IMR-90 (cell line): ENCODE data around the gene RAF1. TPM values are rescaled to one million over a fixed set of nuclear protein-coding genes. Genes with fewer than 3 reads are reported as not detected.

Experiments used
- ATAC-seq: fragments of 200-7000 bp; cut with Tn5 transposase; 2 replicates; pipeline ENCODE4 v1.9.1; 2020; ENCODE audit warnings: low read depth, mild to moderate bottlenecking, moderate library complexity
- BruUV-seq: library from RNA; stranded (reverse); fragments of 400-500 nt; replicated peaks from 2 replicates; lab custom pipeline; 2021; lab: Mats Ljungman, UMichigan
- CTCF ChIA-PET: fragments of 300-600 bp; formaldehyde crosslinking; extraction: SDS; loops from one replicate; lab custom pipeline; 2021; ENCODE audit warnings: antibody characterized with exemption; lab: Yijun Ruan, JAX
- POLR2A ChIA-PET: fragments of 300-600 bp; sonication (Branson Sonifier 250); formaldehyde crosslinking; loops from one replicate; lab custom pipeline; 2022; ENCODE audit warnings: antibody characterized with exemption; ENCODE audit not compliant: unreplicated experiment; lab: Charles Lee
- DNase-seq: peaks from one replicate; pipeline ENCODE4 v3.0.0; 2013
- H2AFZ ChIP-seq: replicated peaks from 2 replicates; pipeline ENCODE3; 2013; ENCODE audit warnings: low read length, mild to moderate bottlenecking; ENCODE audit not compliant: poor library complexity
- H2AK5ac ChIP-seq: 2 replicates; pipeline ENCODE4 v1.6.1; 2013; ENCODE audit warnings: low read depth, low read length, inconsistent platforms
- H2AK9ac ChIP-seq: replicated peaks from 2 replicates; pipeline ENCODE3; 2013; ENCODE audit warnings: mild to moderate bottlenecking, low read depth, low read length, moderate library complexity; ENCODE audit not compliant: poor library complexity
- H2BK120ac ChIP-seq: 2 replicates; pipeline ENCODE4 v1.6.1; 2013; ENCODE audit warnings: low read depth, low read length, inconsistent platforms
- H2BK15ac ChIP-seq: 3 replicates; pipeline ENCODE4 v1.6.1; 2013; ENCODE audit warnings: low read depth, low read length, inconsistent platforms
- H2BK20ac ChIP-seq: 2 replicates; pipeline ENCODE4 v1.6.1; 2013; ENCODE audit warnings: low read depth, mild to moderate bottlenecking, inconsistent platforms, low read length, moderate library complexity
- H2BK5ac ChIP-seq: 2 replicates; pipeline ENCODE4 v1.6.1; 2013; ENCODE audit warnings: mild to moderate bottlenecking, low read depth, low read length, inconsistent platforms; ENCODE audit not compliant: poor library complexity, severe bottlenecking
- H3K14ac ChIP-seq: replicated peaks from 2 replicates; pipeline ENCODE4 v1.6.1; 2013; ENCODE audit warnings: low read depth, low read length, inconsistent platforms
- H3K18ac ChIP-seq: 2 replicates; pipeline ENCODE4 v1.6.1; 2013; ENCODE audit warnings: low read depth, low read length, control low read depth
- H3K23ac ChIP-seq: 2 replicates; pipeline ENCODE4 v1.6.1; 2013; ENCODE audit warnings: low read depth, low read length, inconsistent platforms
- H3K27ac ChIP-seq: 2 replicates; pipeline ENCODE4 v1.5.1; 2013; ENCODE audit warnings: mild to moderate bottlenecking, control low read depth, low read length; ENCODE audit not compliant: insufficient read depth
- H3K27me3 ChIP-seq: 2 replicates; pipeline ENCODE4 v1.6.1; 2013; ENCODE audit warnings: low read length; ENCODE audit not compliant: control insufficient read depth, insufficient read depth
- H3K36me3 ChIP-seq: 2 replicates; pipeline ENCODE4 v1.6.1; 2013; ENCODE audit warnings: low read length, mixed read lengths; ENCODE audit not compliant: control insufficient read depth, insufficient read depth
- H3K4ac ChIP-seq: 2 replicates; pipeline ENCODE4 v1.6.1; 2013; ENCODE audit warnings: low read depth, low read length, inconsistent platforms
- H3K4me1 ChIP-seq: 2 replicates; pipeline ENCODE4 v1.6.1; 2013; ENCODE audit warnings: low read length, mixed read lengths; ENCODE audit not compliant: control insufficient read depth, insufficient read depth
- H3K4me2 ChIP-seq: 2 replicates; pipeline ENCODE4 v1.6.1; 2013; ENCODE audit warnings: low read depth, mild to moderate bottlenecking, control low read depth, low read length, moderate library complexity
- H3K4me3 ChIP-seq: 2 replicates; pipeline ENCODE4 v1.5.1; 2013; ENCODE audit warnings: low read depth, mild to moderate bottlenecking, control low read depth, low read length, moderate library complexity; ENCODE audit not compliant: insufficient read depth
- H3K56ac ChIP-seq: 2 replicates; pipeline ENCODE4 v1.6.1; 2013; ENCODE audit warnings: low read length, inconsistent platforms; ENCODE audit not compliant: insufficient read depth; ENCODE audit errors: extremely low read depth
- H3K79me1 ChIP-seq, 2 experiments: 2 replicates each; pipeline ENCODE4 v1.6.1; 2013; ENCODE audit warnings: low read length in 2 of 2, inconsistent platforms in 1 of 2, low read depth in 1 of 2
- H3K9ac ChIP-seq: 2 replicates; pipeline ENCODE4 v1.6.1; 2013; ENCODE audit warnings: low read depth, low read length, control low read depth
- H3K9me1 ChIP-seq: 2 replicates; pipeline ENCODE4 v1.6.1; 2013; ENCODE audit warnings: low read length, inconsistent platforms; ENCODE audit not compliant: insufficient read depth
- H3K9me3 ChIP-seq: 2 replicates; pipeline ENCODE4 v1.6.1; 2013; ENCODE audit warnings: low read length; ENCODE audit not compliant: control insufficient read depth, insufficient read depth
- H4K20me1 ChIP-seq: 2 replicates; pipeline ENCODE4 v1.6.1; 2013; ENCODE audit warnings: low read length, inconsistent platforms; ENCODE audit not compliant: insufficient read depth
- H4K5ac ChIP-seq: 2 replicates; pipeline ENCODE4 v1.6.1; 2013; ENCODE audit warnings: mild to moderate bottlenecking, low read depth, low read length, control low read depth
- H4K8ac ChIP-seq, 2 experiments: 2 replicates each; pipeline ENCODE4 v1.6.1; 2013; ENCODE audit warnings: low read depth in 2 of 2, low read length in 2 of 2, control low read depth in 1 of 2, inconsistent platforms in 1 of 2
- H4K91ac ChIP-seq: 2 replicates; pipeline ENCODE4 v1.6.1; 2013; ENCODE audit warnings: low read depth, low read length, inconsistent platforms; ENCODE audit not compliant: insufficient read depth
- CEBPB ChIP-seq: IDR thresholded peaks from 2 replicates; pipeline ENCODE4 v1.6.1; 2012; ENCODE audit warnings: low read depth, low read length, improper control_type of control experiment
- CHD1 ChIP-seq: IDR thresholded peaks from 2 replicates; pipeline ENCODE4 v1.6.1; 2012; ENCODE audit warnings: low read depth, low read length, improper control_type of control experiment
- CTCF ChIP-seq: conservative IDR thresholded peaks from 2 replicates; pipeline ENCODE4 v1.5.1; 2012; ENCODE audit warnings: mild to moderate bottlenecking, low read depth, low read length, improper control_type of control experiment
- ELK1 ChIP-seq: fragments of 150-350 bp; IDR thresholded peaks from 2 replicates; pipeline ENCODE4 v1.6.1; 2016; ENCODE audit warnings: low read depth, mild to moderate bottlenecking, low read length, moderate library complexity, borderline replicate concordance
- FOS ChIP-seq: fragments of 150-350 bp; IDR thresholded peaks from 2 replicates; pipeline ENCODE4 v1.6.1; 2016; ENCODE audit warnings: low read depth, low read length
- MAFK ChIP-seq: IDR thresholded peaks from 2 replicates; pipeline ENCODE4 v1.6.1; 2012; ENCODE audit warnings: low read depth, low read length, improper control_type of control experiment
- MXI1 ChIP-seq: IDR thresholded peaks from 2 replicates; pipeline ENCODE4 v1.6.1; 2012; ENCODE audit warnings: low read depth, mild to moderate bottlenecking, low read length, moderate library complexity, borderline replicate concordance
- RCOR1 ChIP-seq: IDR thresholded peaks from 2 replicates; pipeline ENCODE4 v1.6.1; 2012; ENCODE audit warnings: mild to moderate bottlenecking, low read length, improper control_type of control experiment; ENCODE audit not compliant: insufficient replicate concordance
- RFX5 ChIP-seq: IDR thresholded peaks from 2 replicates; pipeline ENCODE4 v1.8.0; 2012; ENCODE audit warnings: low read depth, mild to moderate bottlenecking, low read length, moderate library complexity
- SMC3 ChIP-seq: fragments of 150-350 bp; IDR thresholded peaks from 2 replicates; pipeline ENCODE4 v1.6.1; 2016; ENCODE audit warnings: low read depth, mild to moderate bottlenecking, antibody characterized with exemption, low read length, moderate library complexity
- WGBS, 2 experiments: methylation state at CpG; one replicate each; pipeline versions ENCODE4 v1.1.5 to v1.1.7; 2013; ENCODE audit warnings: missing lambda C conversion rate in 2 of 2; ENCODE audit not compliant: insufficient read length in 1 of 2; ENCODE audit errors: extremely low coverage in 2 of 2; 5-methylcytosine and 5-hydroxymethylcytosine counted together
- dilution Hi-C: fragments of 300-500 bp; cut with HindIII; formaldehyde crosslinking; loops from one replicate; pipeline ENCODE4 v1.14.3; 2018; ENCODE audit warnings: low sequenced_read_pairs; ENCODE audit not compliant: unreplicated experiment
- in situ Hi-C: fragments of 300-500 bp; cut with MboI; formaldehyde crosslinking; loops from 3 replicates; pipeline ENCODE4 v1.14.3; 2019; ENCODE audit warnings: low sequenced_read_pairs, inconsistent platforms, mixed read lengths
- intact Hi-C: fragments of 100-400 bp; cut with micrococcal nuclease; formaldehyde crosslinking; loops from 2 replicates; pipeline ENCODE4 v1.10.0; 2022
- polyA plus RNA-seq, 3 experiments: library from polyadenylated mRNA; depleted of rRNA; stranded (reverse); fragments of >200 nt; gene quantifications; 2 replicates each; pipeline ENCODE4 v1.2.3, GENCODE V29; 2012; ENCODE audit warnings: low replicate concordance in 1 of 3
- total RNA-seq: library from RNA; depleted of rRNA; stranded (reverse); fragments of >200 nt; gene quantifications from 2 replicates; pipeline ENCODE4 v1.2.3, GENCODE V29; 2012

RAF1 gene
- total and polyA plus RNA-seq, 2 of the 4 experiments (the other 2 are of a cell fraction): 115 to 151 TPM

- peaks cover 46% of the 10 kb centered on the region for H4K20me1 ChIP-seq
- no peak overlapping the region for H4K91ac ChIP-seq
- H3K18ac ChIP-seq: no peak overlapping the region
- H3K4me2 ChIP-seq: no peak overlapping the region
- H3K56ac ChIP-seq: no peak overlapping the region
- no peak overlapping the region for H4K8ac ChIP-seq
- ATAC-seq (no peak), DNase-seq (no peak)
- no peak overlapping the region for H2AK5ac ChIP-seq
- no peak overlapping the region for H2AK9ac ChIP-seq
- no peaks in the 10 kb centered on the region for H3K27me3 ChIP-seq
- no peak overlapping the region for H2AFZ ChIP-seq
- CTCF ChIA-PET: interaction anchor here (1.3 kb wide), 1 partner anchor 10 kb away, joined by 3 read pairs; no protein-coding TSS in a partner anchor
- no peak overlapping the region for H2BK20ac ChIP-seq
- H4K5ac ChIP-seq: no peak overlapping the region
- dilution Hi-C loops: no loop called here
- H3K36me3 ChIP-seq: peaks cover 36% of the 10 kb centered on the region
- no peak overlapping the region for H2BK15ac ChIP-seq
- H3K23ac ChIP-seq: no peak overlapping the region
- no peak overlapping the region for H2BK5ac ChIP-seq
- H3K4me3 ChIP-seq: no peak overlapping the region
- H3K27ac ChIP-seq: no peak overlapping the region
- WGBS, 2 experiments: no CpG with 5 or more reads among the region's 3 CpGs
- peaks cover 2% of the 10 kb centered on the region; the same call in 1 of the 2 replicates for H3K9me3 ChIP-seq
- H3K14ac ChIP-seq: no peak overlapping the region
- no peak overlapping the region for H3K4ac ChIP-seq
- H2BK120ac ChIP-seq: no peak overlapping the region
- peaks cover 11% of the 10 kb centered on the region; the same call in 1 of the 2 replicates for H3K9me1 ChIP-seq
- no TSS peak for BruUV-seq
- intact Hi-C loops: no loop called here
- TF ChIP-seq CTCF (no peak), SMC3 (no peak), RCOR1 (no peak), MAFK (no peak), CHD1 (no peak), MXI1 (no peak), CEBPB (no peak), ELK1 (no peak), FOS (no peak), RFX5 (no peak)
- peaks cover 27 to 67% of the 10 kb centered on the region in 2 experiments; a peak in 3 of 4 replicates for H3K79me1 ChIP-seq
- in situ Hi-C loops: no loop called here
- no peak overlapping the region for H3K9ac ChIP-seq
- POLR2A ChIA-PET: no interaction called here
- peaks cover 3% of the 10 kb centered on the region; the same call in 1 of the 2 replicates for H3K4me1 ChIP-seq
Measured at GRCh38 chr3:12568747-12569146, 95.2 kb downstream of the RAF1 start.
